PC-3 (cell line): Measurements from ENCODE around the gene UQCR10. TPM values are rescaled to one million over a fixed set of nuclear protein-coding genes. Genes with fewer than 3 reads are reported as not detected.

Source experiments
- ATAC-seq: fragments of 200-7000 bp; cut with Tn5 transposase; 2 replicates; pipeline ENCODE4 v1.9.1; 2020; ENCODE audit warnings: mild to moderate bottlenecking, moderate library complexity
- BruUV-seq: library from RNA; stranded (reverse); fragments of 400-500 nt; replicated peaks from 2 replicates; lab custom pipeline; 2021; lab: Mats Ljungman, UMichigan
- CTCF ChIA-PET: fragments of 300-600 bp; sonication (Branson Sonifier 250); formaldehyde crosslinking; loops from one replicate; lab custom pipeline; 2022; ENCODE audit warnings: antibody characterized with exemption; lab: Charles Lee
- POLR2A ChIA-PET: fragments of 300-600 bp; sonication (Branson Sonifier 250); formaldehyde crosslinking; loops from one replicate; lab custom pipeline; 2022; ENCODE audit warnings: antibody characterized with exemption; ENCODE audit not compliant: unreplicated experiment; lab: Charles Lee
- DNase-seq: peaks from one replicate; pipeline ENCODE4 v3.0.0-alpha.2; 2015
- H2AFZ ChIP-seq: fragments of 300-600 bp; sonication (generic); 2 replicates; pipeline ENCODE4 v1.6.0; 2016; ENCODE audit warnings: antibody characterized with exemption, low read length
- H3F3A ChIP-seq: fragments of 300-600 bp; sonication (generic); one replicate; pipeline ENCODE4 v1.6.0; 2017; ENCODE audit warnings: antibody characterized with exemption, low read length, control low read depth, mild to moderate bottlenecking; ENCODE audit not compliant: unreplicated experiment
- H3K27ac ChIP-seq: fragments of 300-600 bp; sonication (generic); 2 replicates; pipeline ENCODE4 v1.5.1; 2016; ENCODE audit warnings: mild to moderate bottlenecking, low read length
- H3K27me3 ChIP-seq: fragments of 300-600 bp; sonication (generic); 2 replicates; pipeline ENCODE4 v1.6.1; 2016; ENCODE audit warnings: low read length, mixed read lengths
- H3K36me3 ChIP-seq: fragments of 300-600 bp; sonication (generic); 2 replicates; pipeline ENCODE4 v1.6.1; 2016; ENCODE audit warnings: low read depth, mixed run types, low read length, mixed read lengths
- H3K4me1 ChIP-seq: fragments of 300-600 bp; sonication (generic); 2 replicates; pipeline ENCODE4 v1.5.1; 2016; ENCODE audit warnings: low read length; ENCODE audit not compliant: insufficient read depth
- H3K4me2 ChIP-seq: fragments of 300-600 bp; sonication (generic); 2 replicates; pipeline ENCODE4 v1.6.0; 2016; ENCODE audit warnings: low read length
- H3K4me3 ChIP-seq: fragments of 300-600 bp; sonication (generic); 2 replicates; pipeline ENCODE4 v1.5.1; 2016; ENCODE audit warnings: mild to moderate bottlenecking, low read length, mixed read lengths
- H3K79me2 ChIP-seq: fragments of 300-600 bp; sonication (generic); 2 replicates; pipeline ENCODE4 v1.6.1; 2017; ENCODE audit warnings: low read length, mixed read lengths
- H3K9ac ChIP-seq: fragments of 300-600 bp; sonication (generic); 2 replicates; pipeline ENCODE4 v1.6.0; 2016; ENCODE audit warnings: mild to moderate bottlenecking, low read length
- H3K9me2 ChIP-seq: fragments of 300-600 bp; sonication (generic); replicated peaks from 2 replicates; pipeline ENCODE4 v1.6.1; 2016; ENCODE audit warnings: mixed run types, low read length, mixed read lengths
- H3K9me3 ChIP-seq: fragments of 300-600 bp; sonication (generic); 2 replicates; pipeline ENCODE4 v1.6.1; 2016; ENCODE audit warnings: low read length, mixed read lengths
- H4K20me1 ChIP-seq: fragments of 300-600 bp; sonication (generic); 2 replicates; pipeline ENCODE4 v1.6.1; 2016; ENCODE audit warnings: low read length, mixed read lengths
- EZH2 ChIP-seq: fragments of 300-600 bp; sonication (generic); IDR thresholded peaks from one replicate; pipeline ENCODE4 v1.6.1; 2017; ENCODE audit warnings: antibody characterized with exemption, mild to moderate bottlenecking, low read length; ENCODE audit not compliant: unreplicated experiment
- EZH2phosphoT487 ChIP-seq: fragments of 300-600 bp; sonication (generic); IDR thresholded peaks from 2 replicates; pipeline ENCODE4 v1.6.1; 2018; ENCODE audit warnings: mild to moderate bottlenecking, antibody characterized with exemption, low read length, borderline replicate concordance
- intact Hi-C: fragments of 100-400 bp; cut with micrococcal nuclease; formaldehyde crosslinking; loops from 2 replicates; pipeline ENCODE4 v1.9.0; 2023
- total RNA-seq: library from RNA; depleted of rRNA; stranded (reverse); fragments of >200 nt; gene quantifications from 2 replicates; pipeline ENCODE4 v1.2.3, GENCODE V29; 2014
- TF ChIP-seq, protein P1 (sequence below): fragments of 300-600 bp; sonication (generic); conservative IDR thresholded peaks from 2 replicates; pipeline ENCODE4 v1.5.1; 2017; ENCODE audit warnings: antibody characterized with exemption, low read depth, mild to moderate bottlenecking, low read length

The UQCR10 gene
- total RNA-seq, 1 experiment from 2014 or later = 196 TPM

DNA sequence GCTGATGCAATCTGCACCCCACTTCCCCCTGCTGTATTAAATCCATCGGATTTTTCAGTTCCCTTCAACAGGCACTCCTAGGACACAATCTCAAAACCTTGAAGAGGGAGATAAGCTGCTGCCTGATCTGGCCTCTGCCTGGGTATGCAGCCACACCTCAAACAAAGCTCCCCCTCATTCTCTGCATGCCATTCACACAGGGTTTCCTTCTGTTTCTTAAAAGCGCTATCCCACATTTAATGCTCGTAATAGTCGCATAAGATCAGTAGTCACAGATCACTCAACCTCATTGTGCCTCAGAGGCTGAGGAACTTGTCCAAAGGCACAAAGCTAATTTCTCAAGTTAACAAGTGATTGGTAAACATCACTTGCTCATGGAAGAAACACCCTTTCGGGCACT, 34.0 kb downstream of the UQCR10 start:
- Histone ChIP-seq H3K9ac (no peak overlapping the region), H3K9me2 (no peaks in the 10 kb centered on the region), H2AFZ (no peak overlapping the region), H3K4me1 (peaks cover 23% of the 10 kb centered on the region), H3K4me3 (no peak overlapping the region), H3K79me2 (no peaks in the 10 kb centered on the region), H3K9me3 (no peaks in the 10 kb centered on the region), H3K27me3 (no peaks in the 10 kb centered on the region), H3K27ac (no peak overlapping the region), H3F3A (no peaks in the 10 kb centered on the region), H3K36me3 (peaks cover 3% of the 10 kb centered on the region; the same call in 1 of the 2 replicates), H4K20me1 (no peaks in the 10 kb centered on the region), H3K4me2 (no peak overlapping the region)
- no peak for DNase-seq
- ChIA-PET CTCF (no interaction called here), POLR2A (no interaction called here)
- TF ChIP-seq EZH2phosphoT487 = no peak
- TF ChIP-seq EZH2 = no peak
- TF ChIP-seq, protein P1, sequence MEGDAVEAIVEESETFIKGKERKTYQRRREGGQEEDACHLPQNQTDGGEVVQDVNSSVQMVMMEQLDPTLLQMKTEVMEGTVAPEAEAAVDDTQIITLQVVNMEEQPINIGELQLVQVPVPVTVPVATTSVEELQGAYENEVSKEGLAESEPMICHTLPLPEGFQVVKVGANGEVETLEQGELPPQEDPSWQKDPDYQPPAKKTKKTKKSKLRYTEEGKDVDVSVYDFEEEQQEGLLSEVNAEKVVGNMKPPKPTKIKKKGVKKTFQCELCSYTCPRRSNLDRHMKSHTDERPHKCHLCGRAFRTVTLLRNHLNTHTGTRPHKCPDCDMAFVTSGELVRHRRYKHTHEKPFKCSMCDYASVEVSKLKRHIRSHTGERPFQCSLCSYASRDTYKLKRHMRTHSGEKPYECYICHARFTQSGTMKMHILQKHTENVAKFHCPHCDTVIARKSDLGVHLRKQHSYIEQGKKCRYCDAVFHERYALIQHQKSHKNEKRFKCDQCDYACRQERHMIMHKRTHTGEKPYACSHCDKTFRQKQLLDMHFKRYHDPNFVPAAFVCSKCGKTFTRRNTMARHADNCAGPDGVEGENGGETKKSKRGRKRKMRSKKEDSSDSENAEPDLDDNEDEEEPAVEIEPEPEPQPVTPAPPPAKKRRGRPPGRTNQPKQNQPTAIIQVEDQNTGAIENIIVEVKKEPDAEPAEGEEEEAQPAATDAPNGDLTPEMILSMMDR = no peak
- ATAC-seq = no peak
- intact Hi-C loops = no loop called here
- no TSS peak for BruUV-seq

DNA sequence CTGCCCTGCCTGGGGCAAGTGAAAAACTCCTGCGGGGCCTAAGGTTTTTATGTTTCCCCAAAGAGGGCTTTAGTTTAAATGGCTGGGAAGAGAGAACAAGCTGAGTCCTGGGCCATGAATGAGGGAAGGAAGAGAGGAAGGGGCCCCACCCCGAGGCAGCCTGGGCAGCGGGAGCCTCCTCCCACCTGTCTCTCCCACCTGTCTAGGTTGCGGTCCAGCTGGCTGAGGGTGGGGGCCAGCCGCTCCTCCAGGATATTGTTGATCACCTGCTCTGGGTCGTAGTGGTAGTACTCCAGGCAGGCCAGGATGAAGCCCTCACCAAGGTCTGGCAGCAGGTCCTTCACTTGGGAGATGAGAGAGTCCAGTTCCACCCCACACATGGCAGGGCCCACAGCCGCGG, 34.6 kb downstream of the UQCR10 start:
- H2AFZ ChIP-seq = no peak overlapping the region
- no peaks in the 10 kb centered on the region for H3K27me3 ChIP-seq
- H3K36me3 ChIP-seq = peaks cover 3% of the 10 kb centered on the region; the same call in 1 of the 2 replicates
- H3K9me3 ChIP-seq = no peaks in the 10 kb centered on the region
- ATAC-seq = no peak
- H3K27ac ChIP-seq = no peak overlapping the region
- no peak for DNase-seq
- H3K4me3 ChIP-seq = no peak overlapping the region
- BruUV-seq = no TSS peak
- POLR2A ChIA-PET = no interaction called here
- CTCF ChIA-PET = no interaction called here
- TF ChIP-seq EZH2phosphoT487 (no peak), EZH2 (no peak)
- TF ChIP-seq, protein P1 = no peak
- no peak overlapping the region for H3K9ac ChIP-seq
- no peak overlapping the region for H3K4me2 ChIP-seq
- peaks cover 23% of the 10 kb centered on the region for H3K4me1 ChIP-seq
- no peaks in the 10 kb centered on the region for H3K79me2 ChIP-seq
- no peaks in the 10 kb centered on the region for H4K20me1 ChIP-seq
- no peaks in the 10 kb centered on the region for H3K9me2 ChIP-seq
- intact Hi-C loops = no loop called here
- no peaks in the 10 kb centered on the region for H3F3A ChIP-seq

DNA sequence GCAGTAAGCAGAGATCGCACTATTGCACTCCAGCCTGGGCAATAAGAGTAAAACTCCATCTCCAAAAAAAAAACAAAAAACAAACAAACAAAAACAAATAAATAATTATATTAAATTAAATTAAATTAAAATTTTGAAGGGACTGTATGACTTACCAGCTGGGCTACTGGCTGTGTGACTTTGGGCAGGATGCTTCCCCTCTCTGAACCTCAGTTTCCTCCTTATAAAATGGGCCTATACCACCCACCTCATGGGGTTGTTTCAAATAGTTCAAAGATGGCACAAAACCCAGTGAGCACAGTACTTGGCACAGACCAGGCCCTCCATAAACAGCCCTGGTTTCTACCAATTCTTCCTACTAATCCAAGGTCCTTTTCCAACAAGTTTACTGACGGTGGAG, 36.0 kb downstream of the UQCR10 start:
- H3K27me3 ChIP-seq = no peaks in the 10 kb centered on the region
- TF ChIP-seq, protein P1 = no peak
- TF ChIP-seq EZH2 (no peak), EZH2phosphoT487 (no peak)
- H3K4me2 ChIP-seq = no peak overlapping the region
- DNase-seq = no peak
- no peaks in the 10 kb centered on the region for H3F3A ChIP-seq
- H3K4me3 ChIP-seq = no peak overlapping the region
- H3K36me3 ChIP-seq = peaks cover 4% of the 10 kb centered on the region; the same call in 1 of the 2 replicates
- H3K9me2 ChIP-seq = no peaks in the 10 kb centered on the region
- no peaks in the 10 kb centered on the region for H4K20me1 ChIP-seq
- CTCF ChIA-PET = no interaction called here
- POLR2A ChIA-PET = no interaction called here
- no peak overlapping the region for H2AFZ ChIP-seq
- peaks cover 20% of the 10 kb centered on the region for H3K4me1 ChIP-seq
- H3K27ac ChIP-seq = no peak overlapping the region
- no peaks in the 10 kb centered on the region for H3K9me3 ChIP-seq
- BruUV-seq = no TSS peak
- no peak for ATAC-seq
- no peaks in the 10 kb centered on the region for H3K79me2 ChIP-seq
- H3K9ac ChIP-seq = no peak overlapping the region
- intact Hi-C loops = no loop called here
